HG02763 (cell line): ENCODE measurements around the gene CFHR4.
"Not testable (repeated sequence)": the region's sequence is repeated elsewhere in the genome, so short reads cannot be mapped to it uniquely, and the experiment has no call there.

Experiments
- ATAC-seq: cut with Tn5 transposase; IDR thresholded peaks from one replicate; pipeline ENCODE4 v1.9.1; 2021; ENCODE audit warnings: mild to moderate bottlenecking, moderate library complexity; ENCODE audit not compliant: unreplicated experiment

Gene CFHR4

GRCh38 chr1:196887515-196888239, at the start of gene CFHR4:
CFHR4 (plus strand) TSS chr1:196888052; CDS start chr1:196888151, 99 bp downstream.
- peak; percentile 83 for ATAC-seq

DNA sequence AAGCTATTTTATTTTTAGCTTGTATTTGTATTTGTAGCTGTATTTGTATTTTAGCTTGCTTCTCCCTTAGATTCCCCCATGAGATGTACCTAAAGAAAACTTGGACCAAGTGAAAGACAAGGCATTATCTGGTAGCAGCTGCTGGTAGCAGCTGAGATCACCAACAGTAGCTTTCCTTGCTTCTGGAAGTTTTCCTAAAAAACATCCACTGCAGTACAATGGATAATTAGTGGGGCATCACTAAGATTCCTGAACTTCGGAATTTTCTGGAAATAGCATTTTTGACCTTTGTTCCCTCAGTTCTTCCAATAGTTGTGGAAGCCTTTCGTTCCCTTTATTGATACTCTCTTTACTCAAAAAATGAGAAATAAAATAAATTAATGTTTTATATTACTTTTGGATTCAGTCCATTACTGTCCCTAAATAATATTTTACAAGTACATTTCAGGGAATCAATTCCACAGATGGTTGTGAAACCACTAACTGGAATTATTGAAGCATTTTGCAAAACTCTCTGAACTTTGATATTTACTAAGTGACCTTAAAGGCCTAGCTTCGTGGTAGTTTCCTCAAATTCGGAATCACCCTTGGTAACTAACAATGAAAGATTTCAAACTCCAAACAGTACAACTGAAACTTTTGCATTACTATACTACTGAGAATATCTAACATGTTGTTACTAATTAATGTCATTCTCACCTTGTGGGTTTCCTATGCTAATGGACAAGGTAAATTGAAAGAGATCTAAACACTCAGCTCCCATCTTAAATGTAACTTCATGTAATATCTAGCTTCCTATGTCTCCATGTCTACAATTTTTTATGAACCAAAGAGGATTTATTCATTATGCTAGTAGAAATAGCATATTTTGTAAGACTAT, 38.0 kb upstream of the CFHR4 start:
- not testable (repeated sequence) for ATAC-seq

DNA sequence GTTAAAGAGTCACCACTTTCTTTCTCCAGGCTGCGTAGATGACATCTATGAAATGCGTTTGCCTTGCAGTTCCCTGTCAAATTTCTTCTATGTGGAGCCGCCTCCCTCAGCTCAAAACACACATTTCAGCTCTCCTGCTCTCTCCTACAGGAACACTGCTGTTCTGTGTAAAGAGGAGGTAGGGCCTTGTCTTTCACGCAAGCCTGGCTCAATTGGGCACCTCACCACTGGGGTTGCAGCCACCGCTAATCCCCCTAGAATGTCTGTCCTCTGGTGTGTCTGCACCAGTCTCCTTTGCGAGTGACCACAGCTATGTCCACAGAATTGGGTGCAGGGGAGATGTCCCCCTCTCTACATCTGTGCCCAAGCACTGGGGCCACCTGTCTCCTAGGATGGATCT, 31.8 kb upstream of the CFHR4 start:
- no peak for ATAC-seq

DNA sequence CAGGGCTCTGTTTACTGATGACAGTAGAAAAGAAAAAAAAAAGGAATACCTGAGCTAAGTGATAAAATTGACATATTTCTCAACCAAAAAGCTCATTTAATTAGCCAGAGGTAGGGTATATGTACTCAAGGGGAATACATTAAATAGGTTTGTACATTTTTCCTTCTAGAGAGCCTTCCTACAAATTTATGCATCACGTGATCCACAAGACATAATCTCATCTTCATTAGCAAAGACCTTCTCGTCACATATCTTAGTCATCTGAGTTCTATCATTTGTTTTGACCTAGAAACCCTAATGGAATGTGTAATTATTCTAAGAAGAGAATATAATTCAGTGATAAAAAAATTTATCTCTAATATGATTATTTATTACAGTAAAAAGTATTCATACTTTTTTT, 30.7 kb upstream of the CFHR4 start:
- no peak for ATAC-seq

DNA sequence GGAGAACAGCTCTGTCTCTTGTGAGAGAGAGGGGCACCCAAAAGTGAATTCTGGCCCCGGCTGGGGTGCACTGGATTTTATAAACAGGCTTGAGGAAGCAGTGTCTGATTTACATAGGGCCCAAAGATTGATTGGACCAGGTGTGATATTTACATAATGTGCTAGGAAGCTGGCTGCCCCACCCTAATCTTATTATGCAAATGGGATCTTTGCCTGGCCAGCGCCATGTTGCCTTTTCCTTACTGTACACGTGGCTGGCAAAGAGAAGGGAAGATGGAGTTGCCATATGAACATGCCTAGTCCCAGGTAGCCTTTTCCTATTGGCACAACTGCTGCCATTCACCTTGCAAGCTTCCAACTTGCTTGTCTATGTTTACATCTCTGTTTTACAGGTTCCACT, 29.0 kb upstream of the CFHR4 start:
- ATAC-seq: no peak

- ATAC-seq: no peak
These were observed 27.4 kb upstream of the CFHR4 start for GRCh38 chr1:196860323-196860884.

DNA sequence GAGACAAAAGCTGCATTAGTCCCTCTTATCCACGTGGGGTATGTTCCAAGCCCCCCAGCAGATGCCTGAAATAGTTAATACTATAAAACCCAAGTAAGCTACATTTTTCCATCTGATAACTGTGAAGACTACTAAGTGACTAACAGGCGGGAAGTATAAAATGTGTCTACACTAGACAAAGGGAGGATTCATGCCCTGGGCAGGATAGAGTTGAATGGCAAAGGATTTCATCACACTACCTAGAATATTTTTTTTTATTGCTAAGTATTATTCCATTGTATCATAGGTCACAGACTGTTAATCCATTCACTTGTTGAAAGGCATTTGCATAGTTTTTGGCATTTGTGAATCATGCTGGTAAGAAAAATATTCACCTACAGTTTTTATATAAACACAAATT, 26.4 kb upstream of the CFHR4 start:
- no peak for ATAC-seq

DNA sequence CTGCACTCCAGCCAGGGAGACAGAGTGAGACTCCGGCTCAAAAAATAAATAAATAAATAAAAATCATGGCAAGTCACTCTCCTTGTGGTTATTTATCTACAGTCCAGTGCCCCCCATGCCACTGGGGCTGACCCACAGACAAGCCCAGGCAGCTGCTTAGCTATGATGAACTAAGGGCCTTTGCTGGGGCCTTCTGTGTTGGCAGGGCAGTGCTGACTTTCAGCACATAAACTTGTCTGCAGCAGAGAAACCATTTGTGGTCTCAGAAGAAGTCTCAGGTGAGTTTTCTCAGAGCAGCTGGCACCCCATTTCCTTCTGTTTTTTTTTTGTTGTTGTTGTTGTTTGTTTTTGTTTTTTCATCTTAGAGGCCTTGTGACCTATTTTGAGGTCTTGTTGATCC, 20.9 kb upstream of the CFHR4 start:
- no peak for ATAC-seq

- ATAC-seq: no peak
These were observed 14.5 kb upstream of the CFHR4 start for GRCh38 chr1:196873385-196873784.

GRCh38 chr1:196875935-196876334, 11.9 kb upstream of the CFHR4 start:
- no peak for ATAC-seq

DNA sequence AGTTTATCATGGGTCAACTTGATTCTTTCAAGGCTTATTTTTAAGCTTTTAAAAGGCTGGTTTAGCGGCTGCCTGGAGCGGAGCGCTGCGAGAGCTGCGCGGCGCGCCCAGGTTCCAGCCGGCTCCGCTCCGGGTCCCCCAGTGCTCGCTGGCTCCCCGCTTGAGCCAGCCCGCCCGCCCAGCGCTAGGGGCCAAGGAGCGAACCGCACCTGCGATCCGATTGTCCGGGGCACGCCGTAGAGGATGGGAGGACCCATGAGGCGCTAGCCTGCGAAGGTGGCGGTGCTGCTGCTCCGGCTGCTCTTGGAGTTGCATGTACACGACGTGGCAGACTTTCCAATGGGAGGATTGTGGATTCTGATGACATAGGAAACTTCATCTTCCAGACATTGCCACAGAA, 9.9 kb upstream of the CFHR4 start:
- no peak for ATAC-seq

- ATAC-seq: not testable (repeated sequence)
These were observed 1.3 kb upstream of the CFHR4 start for GRCh38 chr1:196886560-196886959.

DNA sequence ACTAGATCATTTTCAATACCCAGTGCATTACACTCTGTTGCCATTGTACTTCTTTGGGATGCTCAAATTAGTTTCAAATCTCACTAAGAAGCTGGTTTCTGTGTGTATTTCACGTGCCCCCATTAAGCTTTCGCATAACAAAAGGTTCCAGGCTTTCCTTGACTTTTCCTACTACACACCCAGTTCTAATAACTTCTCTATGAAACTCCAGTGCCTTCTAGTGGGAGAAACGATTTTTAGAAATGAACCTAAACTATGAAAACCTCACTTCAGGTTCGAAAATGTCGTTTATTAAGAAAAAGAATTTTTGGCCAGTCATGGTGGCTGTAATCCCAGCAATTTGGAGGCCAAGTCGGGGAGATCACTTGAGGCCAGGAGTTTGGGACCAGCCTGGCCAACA, 2.8 kb downstream of the CFHR4 start:
- ATAC-seq: no peak

- ATAC-seq: no peak
These were observed 3.4 kb downstream of the CFHR4 start for GRCh38 chr1:196891251-196891650.

DNA sequence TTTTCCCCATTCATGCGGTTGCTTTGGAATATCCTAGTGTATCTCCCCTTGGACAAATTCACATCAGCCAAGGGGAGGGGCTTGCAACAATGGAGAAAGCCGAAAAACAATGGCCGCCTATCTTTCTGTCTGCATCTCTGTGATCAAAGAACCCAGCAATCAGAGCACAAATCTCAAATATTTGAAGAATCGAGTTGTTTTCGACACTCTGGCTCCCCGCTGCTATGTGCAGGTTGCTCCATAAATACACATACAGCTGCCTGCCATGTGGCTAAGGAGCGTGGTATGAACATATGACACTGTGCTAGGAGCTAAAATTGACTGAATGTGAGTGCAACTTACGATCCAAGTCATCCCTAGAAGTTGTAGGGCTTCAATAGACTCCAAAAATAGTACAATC, 8.5 kb downstream of the CFHR4 start:
- no peak for ATAC-seq

GRCh38 chr1:196897158-196897828, 9.4 kb downstream of the CFHR4 start:
- no peak for ATAC-seq

DNA sequence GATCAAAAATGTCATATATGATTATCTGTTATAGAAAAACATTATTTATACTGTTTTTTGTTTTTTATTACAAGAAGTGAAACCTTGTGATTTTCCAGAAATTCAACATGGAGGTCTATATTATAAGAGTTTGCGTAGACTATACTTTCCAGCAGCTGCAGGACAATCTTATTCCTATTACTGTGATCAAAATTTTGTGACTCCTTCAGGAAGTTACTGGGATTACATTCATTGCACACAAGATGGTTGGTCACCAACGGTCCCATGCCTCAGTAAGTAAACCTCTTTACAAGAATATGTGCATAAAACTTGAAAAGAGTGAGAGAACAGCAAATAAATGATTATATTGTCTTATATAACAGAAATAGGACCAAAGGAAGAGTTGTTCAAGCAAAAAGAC, 14.5 kb downstream of the CFHR4 start:
- ATAC-seq: no peak

- no peak for ATAC-seq
These were observed 22.4 kb downstream of the CFHR4 start for GRCh38 chr1:196910215-196910614.

- not testable (repeated sequence) for ATAC-seq
These were observed 24.4 kb downstream of the CFHR4 start for GRCh38 chr1:196912283-196912682.

DNA sequence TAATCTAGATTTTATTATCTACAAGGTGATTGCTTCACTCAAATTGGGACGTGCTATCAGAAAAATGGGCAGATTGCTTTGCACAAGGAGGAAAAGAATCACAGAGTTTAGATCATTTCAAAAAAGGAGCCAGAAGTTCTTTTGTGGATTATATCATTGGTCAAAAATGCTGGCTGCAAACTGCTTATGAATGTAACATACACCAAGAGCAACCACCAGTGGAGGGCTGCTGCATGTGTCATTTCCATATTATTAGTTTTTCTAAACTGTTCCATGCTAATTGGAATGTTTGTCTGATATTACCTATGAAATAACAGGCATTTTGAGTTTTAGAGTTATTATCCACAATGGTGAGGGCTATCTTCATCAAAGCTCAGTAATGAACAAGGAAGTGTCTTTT, 39.0 kb downstream of the CFHR4 start:
- ATAC-seq: not testable (repeated sequence)

DNA sequence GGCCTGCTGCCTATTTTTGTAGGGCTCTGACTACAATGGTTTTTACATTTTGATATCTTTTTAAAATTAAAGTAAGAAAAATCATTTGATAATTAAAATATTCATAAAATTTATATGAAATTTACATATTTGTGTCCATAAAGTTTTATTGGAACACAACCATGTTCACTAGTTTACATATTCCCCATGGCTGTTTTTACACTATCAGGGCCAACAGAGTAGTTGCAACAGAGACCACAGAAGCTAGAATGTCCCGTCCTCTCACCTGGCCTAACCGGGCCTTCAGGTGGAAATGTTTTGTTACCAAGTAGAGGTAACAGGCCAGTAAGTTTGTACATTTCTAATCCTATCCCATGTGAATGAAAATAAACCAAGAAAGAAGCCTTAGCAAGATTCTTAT, 45.0 kb downstream of the CFHR4 start:
- ATAC-seq: not testable (repeated sequence)
